ENCODE measurements around the gene RPLP1.

Gene RPLP1

GRCh38 chr15:69422336-69422895 is 30.2 kb upstream of the RPLP1 start:
- H3K4me3 ChIP-seq (ENCODE audit: low read length): no peak overlapping the region
- peak; percentile 45 for DNase-seq (ENCODE audit: low read depth)
- TF ChIP-seq CTCF (conservative IDR thresholded peaks at IDR 0.05; ENCODE audit: low read length): no peak

- DNase-seq (ENCODE audit: low read depth): peak; percentile 35
- H3K4me3 ChIP-seq (ENCODE audit: low read length): no peak overlapping the region
- TF ChIP-seq CTCF (conservative IDR thresholded peaks at IDR 0.05; ENCODE audit: low read length): no peak
These were observed 28.6 kb upstream of the RPLP1 start for GRCh38 chr15:69424001-69424400.

GRCh38 chr15:69424748-69425413 is 27.7 kb upstream of the RPLP1 start:
- H3K4me3 ChIP-seq (ENCODE audit: low read length): no peak overlapping the region
- no peak for DNase-seq (ENCODE audit: low read depth)
- no peak for TF ChIP-seq CTCF (conservative IDR thresholded peaks at IDR 0.05; ENCODE audit: low read length)

GRCh38 chr15:69433831-69434230 is 18.8 kb upstream of the RPLP1 start:
- no peak for DNase-seq (ENCODE audit: low read depth)
- no peak for TF ChIP-seq CTCF (conservative IDR thresholded peaks at IDR 0.05; ENCODE audit: low read length)
- H3K4me3 ChIP-seq (ENCODE audit: low read length): no peak overlapping the region

GRCh38 chr15:69434238-69434637 is 18.4 kb upstream of the RPLP1 start:
- TF ChIP-seq CTCF (conservative IDR thresholded peaks at IDR 0.05; ENCODE audit: low read length): no peak
- no peak for DNase-seq (ENCODE audit: low read depth)
- no peak overlapping the region for H3K4me3 ChIP-seq (ENCODE audit: low read length)

GRCh38 chr15:69434679-69435078 is 17.9 kb upstream of the RPLP1 start:
- TF ChIP-seq CTCF (conservative IDR thresholded peaks at IDR 0.05; ENCODE audit: low read length): no peak
- no peak for DNase-seq (ENCODE audit: low read depth)
- no peak overlapping the region for H3K4me3 ChIP-seq (ENCODE audit: low read length)

- DNase-seq (ENCODE audit: low read depth): no peak
- no peak for TF ChIP-seq CTCF (conservative IDR thresholded peaks at IDR 0.05; ENCODE audit: low read length)
- H3K4me3 ChIP-seq (ENCODE audit: low read length): no peak overlapping the region
These were observed 16.6 kb upstream of the RPLP1 start for GRCh38 chr15:69435985-69436384.
